ENCODE data around the gene ERG.

ERG gene

GRCh38 chr21:38470755-38471154, 27.5 kb downstream of the ERG start:
- DNase-seq (ENCODE audit: insufficient read length, low spot score) = no peak
- TF ChIP-seq, protein P1, sequence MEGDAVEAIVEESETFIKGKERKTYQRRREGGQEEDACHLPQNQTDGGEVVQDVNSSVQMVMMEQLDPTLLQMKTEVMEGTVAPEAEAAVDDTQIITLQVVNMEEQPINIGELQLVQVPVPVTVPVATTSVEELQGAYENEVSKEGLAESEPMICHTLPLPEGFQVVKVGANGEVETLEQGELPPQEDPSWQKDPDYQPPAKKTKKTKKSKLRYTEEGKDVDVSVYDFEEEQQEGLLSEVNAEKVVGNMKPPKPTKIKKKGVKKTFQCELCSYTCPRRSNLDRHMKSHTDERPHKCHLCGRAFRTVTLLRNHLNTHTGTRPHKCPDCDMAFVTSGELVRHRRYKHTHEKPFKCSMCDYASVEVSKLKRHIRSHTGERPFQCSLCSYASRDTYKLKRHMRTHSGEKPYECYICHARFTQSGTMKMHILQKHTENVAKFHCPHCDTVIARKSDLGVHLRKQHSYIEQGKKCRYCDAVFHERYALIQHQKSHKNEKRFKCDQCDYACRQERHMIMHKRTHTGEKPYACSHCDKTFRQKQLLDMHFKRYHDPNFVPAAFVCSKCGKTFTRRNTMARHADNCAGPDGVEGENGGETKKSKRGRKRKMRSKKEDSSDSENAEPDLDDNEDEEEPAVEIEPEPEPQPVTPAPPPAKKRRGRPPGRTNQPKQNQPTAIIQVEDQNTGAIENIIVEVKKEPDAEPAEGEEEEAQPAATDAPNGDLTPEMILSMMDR (IDR thresholded peaks at IDR 0.05; ENCODE audit: insufficient read depth, missing control alignments) = no peak
- no peak for FAIRE-seq

DNA sequence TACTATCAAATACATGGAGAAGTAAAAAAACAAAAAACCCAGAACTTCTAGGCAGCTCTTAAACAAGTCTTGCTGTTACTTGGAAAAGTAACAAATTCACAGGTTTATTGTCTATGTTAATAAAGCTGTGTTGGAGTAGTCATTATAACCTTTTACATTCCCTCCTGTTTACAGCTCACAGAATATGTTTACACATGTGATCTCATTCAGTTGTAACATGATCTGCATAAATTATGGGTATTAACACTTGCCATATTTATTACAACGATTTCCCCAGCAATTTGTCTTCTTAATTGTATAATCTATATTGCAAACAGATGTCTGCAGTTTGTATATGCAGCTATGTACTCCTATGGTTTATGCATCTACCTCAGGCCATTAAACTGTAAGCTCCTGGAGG, 28.6 kb downstream of the ERG start:
- TF ChIP-seq, protein P1 (IDR thresholded peaks at IDR 0.05; ENCODE audit: insufficient read depth, missing control alignments) = no peak
- no peak for FAIRE-seq
- no peak for DNase-seq (ENCODE audit: insufficient read length, low spot score)

DNA sequence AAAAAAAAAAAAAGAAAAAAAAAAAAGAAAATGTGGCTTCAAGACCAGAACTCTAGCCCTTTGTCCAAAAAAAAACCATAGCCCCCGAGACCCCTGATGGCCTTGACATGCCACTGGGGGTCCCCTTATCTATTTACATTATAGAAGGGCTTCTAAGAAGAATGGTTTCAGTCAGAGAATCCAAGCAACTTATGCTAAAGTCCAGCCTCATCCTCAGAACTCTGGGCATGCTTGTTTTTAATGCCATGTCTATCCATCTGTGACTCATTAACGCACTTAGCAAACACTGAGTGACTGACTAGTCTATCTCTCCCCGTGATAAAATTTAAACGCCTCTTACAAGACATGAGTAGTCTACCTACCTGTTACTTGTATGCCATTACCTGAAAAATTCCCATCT, 29.3 kb downstream of the ERG start:
- TF ChIP-seq, protein P1 (IDR thresholded peaks at IDR 0.05; ENCODE audit: insufficient read depth, missing control alignments) = no peak
- DNase-seq (ENCODE audit: insufficient read length, low spot score) (no peak), FAIRE-seq (no peak)

DNA sequence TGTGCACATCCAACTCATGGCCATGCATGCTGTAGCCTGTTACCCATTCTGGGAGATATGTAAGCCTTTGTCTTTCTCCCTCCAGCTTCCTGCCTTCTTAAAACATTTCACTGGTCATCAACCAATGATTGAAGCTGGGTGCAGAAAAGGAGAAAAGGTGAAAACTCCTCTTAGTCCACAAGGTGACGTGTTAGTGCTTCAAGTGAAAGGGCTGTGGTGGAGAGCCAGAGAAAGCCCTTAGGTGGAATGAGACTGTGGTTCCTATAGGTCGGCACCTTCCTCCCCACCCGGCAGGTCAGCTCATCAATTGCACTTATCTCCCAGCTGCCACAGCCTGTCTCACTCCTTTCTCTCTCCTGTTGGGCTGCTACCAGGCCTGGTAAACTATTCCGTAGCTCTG, 30.4 kb downstream of the ERG start:
- TF ChIP-seq, protein P1 (IDR thresholded peaks at IDR 0.05; ENCODE audit: insufficient read depth, missing control alignments) = no peak
- FAIRE-seq (no peak), DNase-seq (ENCODE audit: insufficient read length, low spot score) (no peak)

DNA sequence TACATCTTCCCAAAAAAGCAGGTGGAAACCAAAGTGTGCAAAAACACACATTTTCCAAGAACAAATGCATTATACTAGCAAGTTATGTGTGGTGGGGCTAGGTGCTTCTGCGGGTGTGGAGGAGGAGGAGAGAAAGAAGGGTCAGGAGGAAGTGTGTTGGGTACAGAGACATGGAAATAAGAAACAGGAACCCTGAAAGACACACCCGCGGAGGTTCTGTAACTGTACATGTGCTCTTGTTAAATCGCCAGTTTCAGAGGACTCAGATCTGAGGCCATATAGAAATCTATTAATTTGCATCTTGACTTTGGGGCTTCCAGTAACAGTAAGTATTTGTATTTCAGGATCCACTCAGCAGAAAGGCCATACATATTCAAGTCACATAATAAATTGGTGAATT, 30.9 kb downstream of the ERG start:
- FAIRE-seq (no peak), DNase-seq (ENCODE audit: insufficient read length, low spot score) (no peak)
- TF ChIP-seq, protein P1 (IDR thresholded peaks at IDR 0.05; ENCODE audit: insufficient read depth, missing control alignments) = no peak

GRCh38 chr21:38460171-38460742, 38.0 kb downstream of the ERG start:
- TF ChIP-seq, protein P1 (IDR thresholded peaks at IDR 0.05; ENCODE audit: insufficient read depth, missing control alignments) = no peak
- FAIRE-seq (no peak), DNase-seq (ENCODE audit: insufficient read length, low spot score) (no peak)

- TF ChIP-seq, protein P1 (IDR thresholded peaks at IDR 0.05; ENCODE audit: insufficient read depth, missing control alignments) = no peak
- no peak for FAIRE-seq
- DNase-seq (ENCODE audit: insufficient read length, low spot score) = no peak
Measured at GRCh38 chr21:38459490-38459889, 38.8 kb downstream of the ERG start.

All from D721Med (cell line).